ENCODE results near the gene MYZAP.

GRCh38 chr15:57614241-57614640, 22.5 kb downstream of the MYZAP start:
- no peak for TF ChIP-seq SIN3A (IDR thresholded peaks at IDR 0.05; ENCODE audit: borderline replicate concordance, insufficient read depth, low read depth, low read length)
- no peak for TF ChIP-seq POLR2AphosphoS5 (IDR thresholded peaks at IDR 0.05; ENCODE audit: low read depth, low read length)
